HG03095 (cell line): ENCODE results near the gene SPINT2.
"Not testable (repeated sequence)": the region's sequence is repeated elsewhere in the genome, so short reads cannot be mapped to it uniquely, and the experiment has no call there.

Source experiments
- ATAC-seq: cut with Tn5 transposase; IDR thresholded peaks from one replicate; pipeline ENCODE4 v1.9.1; 2021; ENCODE audit warnings: moderate library complexity; ENCODE audit not compliant: unreplicated experiment

Gene SPINT2

GRCh38 chr19:38234615-38235014 is 29.8 kb upstream of the SPINT2 start:
- ATAC-seq: no peak

GRCh38 chr19:38239816-38240215 is 24.6 kb upstream of the SPINT2 start:
- ATAC-seq: no peak

GRCh38 chr19:38243279-38243673 is 21.1 kb upstream of the SPINT2 start:
- ATAC-seq: no peak

- ATAC-seq: no peak
Measured at GRCh38 chr19:38245826-38246498, 18.4 kb upstream of the SPINT2 start.

GRCh38 chr19:38247126-38247525 is 17.2 kb upstream of the SPINT2 start:
- ATAC-seq: no peak

GRCh38 chr19:38247734-38248268 is 16.6 kb upstream of the SPINT2 start:
- no peak for ATAC-seq

GRCh38 chr19:38248421-38248820 is 16.0 kb upstream of the SPINT2 start:
- no peak for ATAC-seq

GRCh38 chr19:38250428-38250820 is 13.9 kb upstream of the SPINT2 start:
- no peak for ATAC-seq

GRCh38 chr19:38250821-38251563 is 13.4 kb upstream of the SPINT2 start:
- no peak for ATAC-seq

- ATAC-seq: no peak
Measured at GRCh38 chr19:38251564-38252051, 12.8 kb upstream of the SPINT2 start.

- no peak for ATAC-seq
Measured at GRCh38 chr19:38252385-38252784, 12.0 kb upstream of the SPINT2 start.

GRCh38 chr19:38252941-38253691 is 11.3 kb upstream of the SPINT2 start:
- no peak for ATAC-seq

- no peak for ATAC-seq
Measured at GRCh38 chr19:38253788-38254187, 10.6 kb upstream of the SPINT2 start.

- no peak for ATAC-seq
Measured at GRCh38 chr19:38255383-38256014, 8.9 kb upstream of the SPINT2 start.

GRCh38 chr19:38261942-38262341 is 2.4 kb upstream of the SPINT2 start:
- not testable (repeated sequence) for ATAC-seq

GRCh38 chr19:38262585-38263268 is 1.6 kb upstream of the SPINT2 start:
- ATAC-seq: no peak

GRCh38 chr19:38263689-38264485 is 486 bp upstream of the SPINT2 start:
- peak; percentile 55 for ATAC-seq

GRCh38 chr19:38265213-38265861 is 964 bp downstream of the SPINT2 start:
- no peak for ATAC-seq

GRCh38 chr19:38265921-38266429 is 1.6 kb downstream of the SPINT2 start:
- no peak for ATAC-seq
